HUDEP-2 (cell line): Measurements from ENCODE around the gene SLAMF6.
"Not testable (repeated sequence)": the region's sequence is repeated elsewhere in the genome, so short reads cannot be mapped to it uniquely, and the experiment has no call there.

Experiments used
- DNase-seq, 76 experiments: peaks; one replicate each; lab custom pipeline; 2025; ENCODE audit not compliant: unreplicated experiment in 76 of 76; lab: John Stamatoyannopoulos, UW

Gene SLAMF6

GRCh38 chr1:160522622-160523345 lies at the start of gene SLAMF6:
TSS of gene SLAMF6 (minus strand) at chr1:160523255. CDS start at chr1:160523192, 63 bp downstream.
- DNase-seq: no peak

- DNase-seq: no peak
These were observed 47.8 kb upstream of the SLAMF6 start for GRCh38 chr1:160570840-160571239.

- DNase-seq: no peak
These were observed 46.8 kb upstream of the SLAMF6 start for GRCh38 chr1:160569806-160570205.

DNA sequence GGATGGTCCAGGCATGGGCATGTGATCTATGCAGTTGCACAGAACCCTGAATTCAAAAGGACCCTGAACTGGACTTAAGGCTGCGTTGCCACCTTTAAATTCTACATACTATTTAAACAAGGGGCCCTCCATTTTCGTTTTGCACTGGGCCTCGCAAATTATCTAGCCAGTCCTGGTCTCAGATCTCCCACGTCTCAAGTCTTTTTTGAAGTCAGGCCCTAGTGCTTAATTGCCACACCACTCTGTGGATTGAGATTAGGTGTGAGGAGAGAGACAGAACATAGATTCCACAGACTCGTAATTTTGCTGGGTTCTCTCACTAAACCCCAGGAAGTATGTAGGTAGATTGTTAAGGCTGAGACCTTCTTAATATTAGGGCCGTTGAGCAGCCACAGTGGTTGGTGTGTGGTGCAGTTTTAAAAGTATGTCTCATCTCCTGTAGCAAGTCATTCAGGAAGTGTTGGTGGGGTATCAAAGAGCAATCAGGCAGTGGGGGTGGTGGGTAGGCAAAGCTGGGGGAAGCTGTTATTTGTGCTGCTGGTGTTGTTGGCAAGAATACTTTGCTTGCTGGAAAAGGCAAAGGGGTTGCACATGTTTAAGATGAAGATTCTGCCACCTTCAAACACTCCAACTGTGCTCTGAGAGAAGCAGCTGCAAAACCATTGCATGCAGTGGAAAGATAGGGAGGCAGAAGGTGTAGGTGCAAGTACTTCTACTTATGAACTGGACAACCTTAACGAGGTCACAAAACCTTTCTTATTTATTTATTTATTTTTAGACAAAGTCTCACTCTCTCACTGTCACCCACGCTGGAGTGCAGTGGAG lies 45.0 kb upstream of the SLAMF6 start:
- DNase-seq: no peak

DNA sequence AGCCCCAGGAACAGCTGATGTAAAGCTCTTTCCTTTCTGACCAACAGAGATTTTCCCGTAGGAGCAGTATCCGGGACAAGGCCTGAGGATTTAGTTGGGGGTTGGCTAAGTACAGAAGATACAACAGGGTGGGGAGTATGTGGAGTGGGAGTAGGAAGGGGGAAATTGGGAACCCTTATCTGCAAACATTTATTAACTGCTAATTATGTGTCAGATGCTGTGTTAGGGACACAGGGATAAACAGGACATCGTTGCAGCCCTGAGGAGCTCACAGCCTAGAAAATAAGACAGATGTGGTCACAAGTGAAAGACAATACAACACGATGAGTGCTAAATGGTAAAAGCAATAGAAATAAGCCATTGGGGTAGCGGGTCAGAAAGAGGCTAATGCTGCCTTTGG lies 44.3 kb upstream of the SLAMF6 start:
- no peak for DNase-seq

- DNase-seq: no peak
These were observed 42.5 kb upstream of the SLAMF6 start for GRCh38 chr1:160565564-160565963.

DNA sequence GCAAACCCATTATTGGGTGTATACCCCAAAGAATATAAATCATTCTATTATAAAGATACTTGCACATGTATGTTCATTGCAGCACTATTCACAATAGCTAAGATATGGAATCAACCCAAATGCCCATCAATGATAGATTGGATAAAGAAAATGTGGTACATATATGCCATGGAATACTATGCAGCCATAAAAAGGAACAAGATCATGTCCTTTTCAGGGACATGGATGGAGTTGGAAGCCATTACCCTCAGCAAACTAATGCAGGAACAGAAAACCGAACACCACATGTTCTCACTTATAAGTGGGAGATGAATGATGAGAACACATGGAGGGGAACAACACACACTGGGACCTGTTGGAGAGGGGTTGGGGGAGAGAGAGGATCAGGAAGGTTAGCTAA lies 40.2 kb upstream of the SLAMF6 start:
- not testable (repeated sequence) for DNase-seq

DNA sequence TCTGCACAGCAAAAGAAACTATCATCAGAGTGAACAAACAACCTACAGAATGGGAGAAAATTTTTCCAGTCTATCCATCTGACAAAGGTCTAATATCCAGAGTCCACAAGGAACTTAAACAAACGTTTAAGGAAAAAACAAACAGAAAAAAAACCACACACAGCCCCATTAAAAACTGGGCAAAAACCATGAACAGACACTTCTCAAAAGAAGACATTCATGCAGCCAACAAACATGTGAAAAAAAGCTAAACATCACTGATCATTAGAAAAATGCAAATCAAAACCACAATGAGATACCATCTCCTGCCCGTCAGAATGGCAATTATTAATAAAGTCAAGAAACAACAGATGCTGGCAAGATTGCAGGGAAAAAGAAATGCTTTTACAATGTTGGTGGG lies 39.7 kb upstream of the SLAMF6 start:
- DNase-seq: not testable (repeated sequence)

- DNase-seq: no peak
These were observed 37.8 kb upstream of the SLAMF6 start for GRCh38 chr1:160560806-160561205.

DNA sequence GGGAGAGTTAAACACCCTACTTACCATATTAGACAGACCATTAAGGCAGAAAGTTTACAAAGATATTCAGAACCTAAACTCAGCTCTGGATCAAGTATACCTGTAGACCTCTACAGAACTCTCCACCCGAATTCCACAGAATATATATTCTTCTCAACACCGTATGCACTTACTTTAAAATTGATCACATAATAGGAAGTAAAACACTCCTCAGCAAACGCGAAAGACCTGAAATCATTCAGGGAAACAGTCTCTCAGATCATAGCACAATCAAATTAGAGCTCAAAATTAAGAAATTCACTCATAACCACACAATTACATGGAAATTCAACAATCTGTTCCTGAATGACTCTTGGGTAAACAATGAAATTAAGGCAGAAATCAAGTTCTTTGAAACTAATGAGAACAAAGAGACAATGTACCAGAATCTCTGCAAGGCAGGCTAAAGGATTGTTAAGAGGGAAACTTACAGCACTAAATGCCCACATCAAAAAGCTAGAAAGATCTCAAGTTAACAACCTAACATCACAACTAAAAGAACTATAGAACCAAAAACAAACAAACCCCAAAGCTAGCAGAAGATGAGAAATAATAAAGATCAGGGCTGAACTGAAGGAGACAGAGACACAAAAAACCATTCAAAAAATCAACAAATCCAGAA lies 37.1 kb upstream of the SLAMF6 start:
- DNase-seq: no peak

DNA sequence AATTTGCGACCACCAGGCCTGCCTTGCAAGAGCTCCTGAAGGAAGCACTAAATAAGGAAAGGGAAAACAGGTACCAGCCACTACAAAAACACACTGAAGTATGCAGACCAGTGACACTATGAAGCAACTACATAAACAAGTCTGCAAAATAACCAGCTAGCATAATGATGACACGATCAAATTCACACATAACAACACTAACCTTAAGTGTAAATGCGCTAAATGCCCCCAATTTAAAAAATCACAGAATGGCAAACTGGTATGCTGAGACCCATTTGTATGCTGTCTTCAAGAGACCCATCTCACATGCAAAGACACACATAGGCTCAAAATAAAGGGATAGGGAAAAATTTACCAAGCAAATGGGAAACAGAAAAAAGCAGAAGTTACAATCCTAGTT lies 36.4 kb upstream of the SLAMF6 start:
- DNase-seq: not testable (repeated sequence)

DNA sequence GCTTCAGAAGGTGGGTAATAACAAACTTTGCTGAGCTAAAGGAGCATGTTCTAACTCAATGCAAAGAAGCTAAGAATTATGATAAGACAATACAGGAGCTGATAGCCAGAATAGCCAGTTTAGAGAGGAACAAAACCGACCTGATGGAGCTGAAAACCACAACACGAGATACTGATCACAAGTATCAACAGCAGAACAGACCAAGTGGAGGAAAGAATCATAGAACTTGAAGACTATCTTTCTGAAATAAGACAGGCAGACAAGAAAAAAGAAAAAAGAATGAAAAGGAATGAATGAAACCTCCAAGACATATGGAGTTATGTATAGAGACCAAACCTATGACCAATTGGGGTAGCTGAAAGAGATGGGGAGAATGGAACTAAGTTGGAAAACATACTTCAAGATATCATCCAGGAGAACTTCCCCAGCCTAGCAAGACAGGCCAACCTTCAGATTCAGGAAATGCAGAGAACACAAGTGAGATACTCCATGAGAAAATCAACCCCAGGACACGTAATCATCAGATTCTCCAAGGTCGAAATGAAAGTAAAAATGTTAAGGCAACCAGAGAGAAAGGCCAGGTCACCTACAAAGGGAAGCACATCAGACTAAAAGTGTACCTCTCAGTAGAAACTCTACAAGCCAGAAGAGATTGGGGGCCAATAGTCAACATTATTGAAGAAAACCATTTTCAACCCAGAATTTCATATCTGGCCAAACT lies 35.8 kb upstream of the SLAMF6 start:
- peak in 9 of 76 experiments; percentile 26 to 50 (median 38) for DNase-seq

DNA sequence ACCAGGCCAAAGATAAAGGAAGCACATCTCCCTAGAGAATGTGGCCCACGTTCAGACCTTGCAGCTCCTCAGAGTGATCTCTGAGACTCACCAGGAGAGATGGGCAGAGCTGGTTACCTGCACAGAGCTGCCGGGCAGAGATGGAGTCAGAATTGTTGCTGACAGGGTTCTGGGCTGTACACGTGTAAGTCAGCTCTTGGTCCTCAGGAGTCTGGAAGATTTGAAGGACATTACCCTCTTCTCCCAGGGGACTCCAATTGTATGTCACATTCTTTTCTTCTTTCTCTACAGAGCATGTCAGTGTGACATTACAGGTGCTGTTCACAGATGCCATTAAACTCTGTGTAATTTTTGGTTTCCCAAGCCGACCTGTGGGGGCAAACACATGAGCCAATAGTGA lies 30.7 kb upstream of the SLAMF6 start:
- no peak for DNase-seq

DNA sequence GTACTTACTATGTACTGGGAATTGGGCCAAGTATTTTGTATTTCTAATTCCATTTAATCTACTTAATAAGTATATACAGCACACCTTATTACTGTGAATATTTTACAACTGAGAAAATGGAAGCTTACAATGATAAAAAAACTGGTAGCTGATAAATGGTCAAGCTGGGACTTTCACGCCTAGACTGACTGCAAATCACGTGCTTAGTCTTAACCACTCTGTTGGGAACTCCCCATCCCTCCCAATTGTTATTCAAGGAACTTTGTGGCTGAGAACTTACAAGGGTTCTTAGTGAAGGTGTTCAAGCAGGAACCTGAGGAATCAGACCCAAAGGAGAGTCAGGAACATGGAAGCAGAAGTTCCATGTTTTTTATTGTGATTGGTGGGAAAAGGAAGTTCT lies 29.4 kb upstream of the SLAMF6 start:
- no peak for DNase-seq

DNA sequence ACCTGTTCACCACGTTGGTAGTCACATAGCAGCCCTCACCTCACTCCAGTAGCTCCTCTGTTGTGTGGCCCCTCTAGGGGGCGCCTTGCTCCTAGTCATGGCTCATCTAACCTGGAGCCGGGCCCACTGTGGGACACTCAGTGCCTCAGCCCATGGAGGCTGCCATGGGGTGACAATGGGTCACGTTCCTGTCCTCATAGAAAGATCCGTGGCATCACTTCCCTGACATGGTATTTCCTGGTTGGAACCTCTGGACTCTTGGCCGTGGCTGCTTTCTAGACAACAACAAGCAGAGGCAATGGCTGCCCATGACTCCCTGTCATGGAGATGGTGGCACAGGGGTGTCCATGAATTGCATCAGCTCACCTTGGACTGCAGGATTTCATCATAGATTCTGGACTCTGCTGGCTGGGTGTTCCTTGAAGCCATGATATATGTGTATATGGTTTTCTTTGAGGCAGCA lies 27.5 kb upstream of the SLAMF6 start:
- peak in 6 of 76 experiments; percentile 11 to 29 (median 16) for DNase-seq

- DNase-seq: no peak
These were observed 26.6 kb upstream of the SLAMF6 start for GRCh38 chr1:160549665-160550006.

GRCh38 chr1:160548960-160549664 lies 26.1 kb upstream of the SLAMF6 start:
- DNase-seq: peak in 1 of 76 experiments; percentile 6

DNA sequence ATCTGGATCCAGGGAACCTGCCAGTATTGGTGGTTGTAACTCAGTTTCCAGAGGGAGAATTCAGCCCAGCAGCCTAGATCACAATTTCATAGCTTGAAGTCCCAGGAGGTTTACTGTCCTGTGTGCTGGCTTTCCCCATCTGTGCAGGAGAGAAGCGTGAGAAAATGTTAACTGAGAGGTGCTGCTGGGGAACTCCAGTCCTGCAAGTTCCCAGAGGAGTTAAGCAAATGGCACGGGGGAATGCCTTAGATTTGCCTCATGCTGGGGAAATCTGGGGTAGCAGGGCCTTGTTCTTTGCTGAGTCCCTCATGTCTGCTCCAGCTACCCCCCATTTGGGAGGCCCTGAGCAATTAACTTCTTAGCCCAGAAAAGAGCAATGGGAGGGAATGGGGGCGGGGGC lies 25.1 kb upstream of the SLAMF6 start:
- no peak for DNase-seq

GRCh38 chr1:160547422-160547821 lies 24.4 kb upstream of the SLAMF6 start:
- DNase-seq: no peak

GRCh38 chr1:160546942-160547341 lies 23.9 kb upstream of the SLAMF6 start:
- DNase-seq: no peak
